Stromal cell of bone marrow (primary cell): ENCODE measurements around the gene CLIC5.

Source experiments
- DNase-seq: peaks from one replicate; pipeline ENCODE4 v3.0.0-alpha.2; 2012; ENCODE audit warnings: low read depth

CLIC5 gene

GRCh38 chr6:46035242-46035641, 19.6 kb upstream of the CLIC5 start:
- no peak for DNase-seq

- no peak for DNase-seq
Measured at GRCh38 chr6:46032110-46032998, 16.7 kb upstream of the CLIC5 start.

GRCh38 chr6:46029602-46030001, 13.9 kb upstream of the CLIC5 start:
- DNase-seq: no peak

- DNase-seq: no peak
Measured at GRCh38 chr6:46026307-46026706, 10.6 kb upstream of the CLIC5 start.

GRCh38 chr6:46025573-46025972, 9.9 kb upstream of the CLIC5 start:
- no peak for DNase-seq

GRCh38 chr6:46024124-46024769, 8.6 kb upstream of the CLIC5 start:
- peak; percentile 31 for DNase-seq

- peak; percentile 63 for DNase-seq
Measured at GRCh38 chr6:46023216-46023915, 7.7 kb upstream of the CLIC5 start.

- no peak for DNase-seq
Measured at GRCh38 chr6:46022106-46022948, 6.7 kb upstream of the CLIC5 start.

GRCh38 chr6:46017726-46018125, 2.1 kb upstream of the CLIC5 start:
- no peak for DNase-seq

- DNase-seq: no peak
Measured at GRCh38 chr6:46016063-46016608, 476 bp upstream of the CLIC5 start.

GRCh38 chr6:46014511-46015118, 1.0 kb downstream of the CLIC5 start:
- DNase-seq: no peak

- no peak for DNase-seq
Measured at GRCh38 chr6:46014046-46014445, 1.6 kb downstream of the CLIC5 start.

GRCh38 chr6:46013639-46014038, 2.0 kb downstream of the CLIC5 start:
- no peak for DNase-seq

GRCh38 chr6:46012834-46013233, 2.8 kb downstream of the CLIC5 start:
- DNase-seq: no peak

GRCh38 chr6:46011188-46012085, 4.2 kb downstream of the CLIC5 start:
- no peak for DNase-seq

- DNase-seq: no peak
Measured at GRCh38 chr6:46010771-46011170, 4.9 kb downstream of the CLIC5 start.

GRCh38 chr6:46010270-46010669, 5.4 kb downstream of the CLIC5 start:
- DNase-seq: no peak

- DNase-seq: no peak
Measured at GRCh38 chr6:46002264-46002663, 13.4 kb downstream of the CLIC5 start.

GRCh38 chr6:46000905-46001304, 14.8 kb downstream of the CLIC5 start:
- DNase-seq: no peak

GRCh38 chr6:45998524-45998923, 17.1 kb downstream of the CLIC5 start:
- no peak for DNase-seq
